Stimulated activated CD8-positive, alpha-beta memory T cell treated with anti-CD3 and anti-CD28 coated beads, Interleukin-7, amount 100 ng/mL, for 48 hours (primary cell): ENCODE data around the gene LRRC3.
"Not testable (repeated sequence)": the region's sequence is repeated elsewhere in the genome, so short reads cannot be mapped to it uniquely, and the experiment has no call there.

Source experiments
- DNase-seq, 2 donors: peaks; one replicate each; pipeline ENCODE4 v3.0.0-alpha.2; 2020; ENCODE audit warnings: low read depth in 1 of 2; ENCODE audit errors: extremely low read depth in 1 of 2

LRRC3 gene, protein sequence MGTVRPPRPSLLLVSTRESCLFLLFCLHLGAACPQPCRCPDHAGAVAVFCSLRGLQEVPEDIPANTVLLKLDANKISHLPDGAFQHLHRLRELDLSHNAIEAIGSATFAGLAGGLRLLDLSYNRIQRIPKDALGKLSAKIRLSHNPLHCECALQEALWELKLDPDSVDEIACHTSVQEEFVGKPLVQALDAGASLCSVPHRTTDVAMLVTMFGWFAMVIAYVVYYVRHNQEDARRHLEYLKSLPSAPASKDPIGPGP

DNA sequence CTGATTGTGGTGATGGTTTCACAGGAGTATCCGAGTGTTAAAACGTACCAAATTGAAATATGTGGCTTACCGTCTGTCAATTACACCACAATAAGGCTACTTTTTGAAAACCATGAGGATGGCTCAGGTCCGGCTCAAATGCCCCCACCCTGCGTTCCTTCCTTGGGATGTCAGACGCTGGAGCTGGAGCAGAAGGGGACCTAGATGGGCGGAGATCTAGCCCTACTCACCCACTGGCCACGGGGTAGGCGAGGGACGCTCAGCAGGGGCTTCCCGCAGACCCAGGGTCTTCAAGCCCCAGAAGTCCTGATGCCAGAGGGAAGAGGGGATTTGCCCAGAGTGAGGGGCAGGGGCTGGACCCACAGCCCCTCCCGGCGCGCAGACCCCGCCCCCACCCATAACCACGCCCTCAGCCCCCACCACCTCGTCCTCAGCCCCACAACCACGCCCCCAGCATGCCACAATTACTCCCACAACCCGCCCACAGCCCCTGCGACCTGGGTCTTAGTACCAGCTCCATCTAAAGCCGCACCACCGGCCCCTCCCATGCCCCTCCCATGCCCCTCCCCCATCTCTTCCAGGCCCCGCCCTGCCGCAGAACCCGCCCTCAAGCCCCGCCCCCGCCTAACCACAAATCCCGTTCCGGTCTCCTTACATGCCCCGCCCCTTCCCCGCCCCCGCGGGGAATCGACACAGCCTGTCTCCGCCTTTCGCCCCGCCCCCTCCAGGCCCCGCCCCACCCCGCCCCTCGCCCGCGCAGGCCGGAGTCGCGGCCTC, at the start of gene LRRC3:
TSS of gene LRRC3 (plus strand) at position 764 of the 777 bp plus-strand sequence. CDS start 1,135 bp downstream, outside the sequence.
- DNase-seq: peak; percentile 41 to 72

DNA sequence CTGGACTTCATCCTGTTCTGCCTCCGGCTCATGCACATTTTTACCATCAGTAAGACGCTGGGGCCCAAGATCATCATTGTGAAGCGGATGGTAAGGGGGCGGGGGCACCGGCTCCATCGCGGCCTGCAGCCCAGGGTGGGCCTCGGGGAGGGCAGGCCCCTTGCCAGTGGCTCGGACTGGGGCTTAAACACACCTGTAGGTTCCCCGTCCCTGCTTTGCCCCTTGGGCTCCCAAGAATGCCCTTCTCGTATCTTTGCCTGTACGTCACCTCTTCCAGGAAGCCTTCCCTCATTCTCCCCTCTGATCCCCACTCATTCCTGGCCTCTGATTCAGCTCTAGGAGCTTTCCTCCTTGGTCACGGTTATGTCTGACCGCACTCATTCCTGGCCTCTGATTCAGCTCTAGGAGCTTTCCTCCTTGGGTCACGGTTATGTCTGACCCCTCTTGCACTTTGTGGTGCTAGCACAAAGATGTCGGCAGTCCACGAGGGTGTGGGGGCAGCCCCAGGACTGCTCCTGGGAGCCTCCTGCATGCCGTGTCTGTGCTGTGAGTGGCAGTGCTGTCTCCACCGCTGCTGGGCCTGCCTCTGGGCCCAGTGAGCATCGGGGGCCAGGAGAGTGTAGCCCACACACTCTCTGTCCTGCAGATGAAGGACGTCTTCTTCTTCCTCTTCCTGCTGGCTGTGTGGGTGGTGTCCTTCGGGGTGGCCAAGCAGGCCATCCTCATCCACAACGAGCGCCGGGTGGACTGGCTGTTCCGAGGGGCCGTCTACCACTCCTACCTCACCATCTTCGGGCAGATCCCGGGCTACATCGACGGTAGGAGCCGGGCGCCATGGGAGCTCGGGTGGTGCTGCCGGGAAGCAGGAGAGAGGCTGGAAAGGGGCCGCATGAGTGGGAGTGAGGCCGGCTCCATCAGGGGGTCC, 49.1 kb upstream of the LRRC3 start:
- DNase-seq: no peak

DNA sequence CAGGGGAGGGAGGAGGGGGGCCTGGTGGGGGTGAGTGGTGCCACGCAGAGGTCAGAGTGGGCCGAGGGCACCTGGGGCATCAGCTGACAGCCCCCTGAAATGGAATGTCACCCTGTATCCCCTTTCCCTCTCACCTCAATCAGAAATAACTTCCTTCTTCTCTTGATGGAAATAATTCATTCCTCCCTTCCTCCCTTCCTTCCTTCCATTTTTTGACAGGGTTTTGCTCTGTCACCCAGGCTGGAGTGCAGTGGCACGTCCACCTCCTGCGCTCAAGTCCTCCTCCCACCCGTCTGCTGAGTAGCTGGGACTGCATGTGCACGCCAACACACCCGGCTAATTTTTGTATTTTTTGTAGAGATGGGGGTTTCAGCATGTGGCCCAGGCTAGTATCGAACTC, 48.4 kb upstream of the LRRC3 start:
- DNase-seq: no peak

DNA sequence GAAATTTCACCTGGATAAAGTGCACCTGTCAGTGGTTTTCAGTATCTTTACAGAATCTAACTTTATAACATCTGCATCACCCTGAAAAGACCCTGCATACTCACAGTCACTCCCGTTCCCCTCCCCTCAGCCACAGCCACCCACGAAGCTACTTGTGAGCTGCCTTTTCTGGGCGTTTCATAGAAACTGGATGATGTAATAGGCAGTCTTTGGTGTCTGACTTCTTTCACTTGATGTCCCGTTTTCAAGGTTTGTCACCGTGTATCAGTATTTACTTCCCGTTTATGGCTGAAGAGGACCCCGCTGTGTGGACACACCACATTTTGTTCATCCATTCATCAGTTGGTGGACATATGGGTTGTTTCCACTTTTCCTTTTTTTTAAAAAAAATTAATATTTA, 47.8 kb upstream of the LRRC3 start:
- peak in 1 of 2 donors; percentile 47 for DNase-seq

DNA sequence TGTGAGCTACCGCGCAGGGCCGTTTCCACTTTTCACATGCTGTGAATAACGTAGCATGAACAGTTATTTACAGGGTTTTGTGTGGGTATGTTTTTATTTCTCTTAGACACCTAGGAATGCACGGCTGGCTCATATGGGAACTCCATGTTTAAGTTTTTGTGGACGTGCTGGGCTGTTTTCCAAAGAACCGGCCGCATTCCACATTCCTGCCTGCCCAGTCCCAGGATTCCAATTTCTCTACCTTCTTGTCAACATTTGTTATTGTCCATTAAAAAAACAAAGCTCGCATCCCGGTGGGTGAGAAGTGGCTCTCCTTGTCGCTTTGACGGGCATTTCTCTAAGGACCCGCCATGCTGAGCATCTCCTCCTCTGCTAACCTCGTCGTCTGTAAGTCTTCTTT, 47.1 kb upstream of the LRRC3 start:
- no peak for DNase-seq

DNA sequence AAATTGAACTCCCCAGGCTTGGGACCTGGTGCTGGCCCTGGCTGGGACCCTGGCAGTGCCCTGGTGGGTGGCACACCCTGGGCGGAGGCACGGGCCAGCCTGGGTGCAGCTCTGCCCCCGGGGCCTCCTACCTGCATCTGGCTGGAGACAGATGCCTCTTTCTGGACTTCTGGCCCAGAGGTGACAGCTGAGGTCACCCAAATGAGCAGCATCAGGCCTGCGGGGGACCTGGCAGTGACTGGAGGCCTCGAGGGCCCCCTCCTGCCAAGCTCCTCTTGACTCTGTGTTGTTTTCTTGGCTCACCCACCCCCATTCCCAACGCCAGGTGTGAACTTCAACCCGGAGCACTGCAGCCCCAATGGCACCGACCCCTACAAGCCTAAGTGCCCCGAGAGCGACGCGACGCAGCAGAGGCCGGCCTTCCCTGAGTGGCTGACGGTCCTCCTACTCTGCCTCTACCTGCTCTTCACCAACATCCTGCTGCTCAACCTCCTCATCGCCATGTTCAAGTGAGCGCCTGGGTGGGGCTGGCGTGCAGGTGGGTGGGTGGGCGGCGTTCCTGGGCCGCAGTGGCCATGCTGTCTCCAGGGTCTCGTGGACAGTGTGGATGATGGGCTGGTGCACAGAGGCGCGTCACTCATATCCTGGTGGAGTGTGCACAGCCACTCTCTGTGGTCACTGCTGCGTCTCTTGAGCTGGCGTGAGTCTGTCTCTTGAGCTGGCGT, 41.6 kb upstream of the LRRC3 start:
- no peak for DNase-seq

DNA sequence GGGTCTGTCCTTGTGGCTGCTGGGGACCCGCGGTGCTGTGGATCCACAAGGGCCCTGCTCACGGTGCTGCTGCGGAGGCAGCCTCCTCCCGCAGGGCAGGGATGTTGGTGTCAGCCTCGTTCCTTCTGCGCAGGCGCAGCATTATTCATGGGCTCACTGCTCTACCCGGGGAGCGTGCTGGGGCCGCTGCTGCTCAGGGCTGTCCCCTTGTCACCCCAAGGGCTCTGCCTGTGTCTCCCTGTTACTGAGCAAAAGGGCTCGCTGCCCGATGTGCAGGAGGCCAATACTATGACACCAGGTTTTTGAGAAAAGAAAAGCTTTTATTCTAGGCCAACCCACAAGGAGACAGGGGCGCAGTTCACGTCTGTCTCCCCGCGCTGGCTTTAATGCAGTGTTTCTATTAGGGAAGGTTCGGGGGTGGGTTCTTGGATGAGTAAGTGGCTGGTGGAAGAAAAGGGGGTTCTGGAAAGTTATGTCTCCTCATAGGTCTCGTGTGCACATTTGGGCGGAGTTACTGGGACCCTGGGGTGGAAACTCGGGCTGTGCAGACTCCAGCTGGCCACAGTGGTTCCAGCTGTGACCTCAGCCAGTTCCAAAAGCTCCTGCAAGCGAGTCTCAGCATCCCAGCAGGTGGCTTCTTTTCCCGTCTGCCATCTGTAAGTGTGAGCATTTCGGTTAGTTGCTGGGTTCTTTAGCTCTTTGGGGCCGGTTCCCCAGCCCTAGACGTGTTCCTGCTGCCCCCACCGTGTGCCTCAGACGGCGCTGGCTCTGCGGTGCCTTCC, 40.8 kb upstream of the LRRC3 start:
- no peak for DNase-seq

DNA sequence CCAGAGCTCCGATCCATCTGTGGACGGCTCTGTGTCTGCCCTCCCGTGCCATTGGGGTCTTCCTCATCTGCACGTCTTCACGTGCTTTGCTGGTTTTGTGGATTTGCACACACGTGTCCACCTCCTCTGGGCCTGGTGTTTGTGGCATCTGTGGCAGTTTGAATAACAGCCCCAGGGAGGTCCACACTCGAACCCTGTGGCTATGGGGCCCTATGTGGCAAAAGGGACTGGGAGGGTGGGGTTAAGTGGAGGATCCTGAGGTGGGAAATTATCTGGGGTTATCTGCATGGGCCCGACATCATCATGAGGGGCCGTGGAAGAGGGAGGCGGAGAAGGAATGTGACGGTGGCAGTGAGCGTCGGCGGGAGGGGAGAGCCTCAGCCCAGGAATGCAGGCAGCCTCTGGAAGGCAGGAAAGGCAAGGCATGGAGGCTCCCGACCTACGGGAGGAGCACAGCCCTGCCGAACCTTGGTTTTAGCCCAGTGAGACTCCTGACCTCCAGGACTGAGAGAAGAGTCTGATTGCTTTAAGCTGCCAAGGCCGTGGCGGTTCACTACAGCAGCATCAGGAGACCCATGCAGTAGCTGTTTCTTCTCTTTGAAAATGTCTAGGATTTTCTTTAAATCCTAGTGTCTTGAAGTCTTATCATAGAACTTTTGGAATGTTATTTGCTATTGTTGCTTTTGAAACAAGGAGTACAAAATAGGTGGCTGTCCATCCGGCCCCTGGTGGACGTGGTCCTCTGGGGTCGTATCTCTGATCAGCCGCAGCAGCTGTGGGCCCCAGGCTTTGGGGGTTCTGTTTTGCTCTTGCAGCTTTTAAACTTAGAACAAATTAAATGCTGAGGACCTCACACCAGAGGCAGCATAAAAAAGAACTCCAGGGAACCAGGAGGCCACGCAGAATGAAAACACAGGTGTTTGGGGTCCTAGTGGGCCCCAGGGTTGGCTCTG, 40.0 kb upstream of the LRRC3 start:
- DNase-seq: no peak

DNA sequence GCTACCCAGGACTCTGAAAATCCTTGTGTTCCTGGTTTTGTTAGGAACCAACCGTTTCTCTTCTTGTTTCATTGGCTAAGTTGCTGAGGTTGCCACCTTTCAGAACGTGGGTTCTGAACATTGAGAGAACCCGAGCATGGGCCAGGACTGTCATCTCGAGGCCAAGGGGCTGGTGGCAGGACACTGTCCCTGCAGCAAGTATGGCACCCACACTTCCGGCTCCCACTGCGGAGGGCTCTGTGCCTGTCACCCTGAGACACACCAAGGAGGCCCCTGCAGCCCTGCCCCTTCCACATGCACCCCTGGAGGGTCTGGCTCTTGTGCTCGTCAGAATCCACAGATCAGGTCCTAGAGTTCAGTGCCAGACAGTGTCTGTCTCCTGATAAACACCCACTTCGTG, 39.1 kb upstream of the LRRC3 start:
- no peak for DNase-seq

DNA sequence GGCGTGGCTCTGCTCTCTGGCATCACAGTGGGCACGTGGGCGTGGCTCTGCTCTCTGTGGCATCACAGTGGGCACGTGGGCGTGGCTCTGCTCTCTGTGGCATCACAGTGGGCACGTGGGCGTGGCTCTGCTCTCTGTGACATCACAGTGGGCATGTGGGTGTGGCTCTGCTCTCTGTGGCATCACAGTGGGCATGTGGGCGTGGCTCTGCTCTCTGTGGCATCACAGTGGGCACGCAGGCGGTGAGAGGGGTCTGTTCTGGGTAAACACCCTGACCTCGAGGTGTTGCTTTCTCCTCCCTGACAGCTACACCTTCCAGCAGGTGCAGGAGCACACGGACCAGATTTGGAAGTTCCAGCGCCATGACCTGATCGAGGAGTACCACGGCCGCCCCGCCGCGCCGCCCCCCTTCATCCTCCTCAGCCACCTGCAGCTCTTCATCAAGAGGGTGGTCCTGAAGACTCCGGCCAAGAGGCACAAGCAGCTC, 37.6 kb upstream of the LRRC3 start:
- DNase-seq: not testable (repeated sequence)

DNA sequence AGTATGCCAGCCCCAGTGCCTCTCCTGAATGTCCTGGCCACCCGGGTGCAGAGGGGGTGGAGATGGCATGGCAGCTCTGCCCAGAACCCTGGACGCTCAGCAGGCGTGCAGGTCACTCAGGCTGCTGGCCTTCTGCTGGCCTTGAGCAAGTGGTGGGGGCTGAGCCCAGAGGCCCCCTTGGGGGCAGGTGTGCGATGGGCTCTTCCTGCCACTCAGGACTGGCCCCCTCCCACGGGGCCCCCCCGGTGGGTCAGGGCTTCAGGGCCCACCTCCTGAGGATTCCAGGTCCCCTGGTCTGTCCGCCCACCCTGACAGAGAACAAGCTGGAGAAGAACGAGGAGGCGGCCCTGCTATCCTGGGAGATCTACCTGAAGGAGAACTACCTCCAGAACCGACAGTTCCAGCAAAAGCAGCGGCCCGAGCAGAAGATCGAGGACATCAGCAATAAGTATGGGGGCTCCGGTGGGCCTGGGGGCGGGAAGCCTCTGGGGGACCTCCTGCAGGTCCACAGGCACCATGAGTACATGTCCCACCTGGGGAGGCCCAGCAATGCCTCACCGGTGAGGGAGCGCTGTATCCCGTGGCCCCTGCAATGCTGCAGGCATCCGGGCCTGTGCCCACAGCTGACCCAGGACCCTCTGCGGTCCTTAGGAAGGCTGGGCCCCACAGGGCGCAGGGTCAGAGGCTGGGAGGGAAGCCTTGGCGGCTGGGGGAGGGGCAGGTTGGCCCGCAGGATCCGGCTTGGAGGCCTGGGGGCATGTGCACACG, 37.0 kb upstream of the LRRC3 start:
- no peak for DNase-seq

DNA sequence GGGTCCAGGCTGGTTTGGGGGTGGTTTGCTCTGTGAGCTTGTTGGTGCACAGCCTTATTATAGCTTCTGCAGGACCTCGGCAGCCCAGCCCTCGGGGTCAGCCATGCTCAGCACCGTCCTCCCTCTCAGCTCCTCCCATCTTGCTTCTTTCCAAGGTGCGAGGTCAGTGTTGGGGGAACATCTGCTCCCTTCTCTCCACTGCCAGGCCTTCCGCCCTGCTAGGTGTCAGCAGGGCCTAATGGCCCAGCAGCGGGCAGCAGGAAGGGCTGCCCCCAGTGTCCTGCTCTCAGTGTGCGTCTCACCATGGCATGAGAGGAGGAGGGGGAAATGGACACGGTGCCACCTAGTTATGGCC, 36.5 kb upstream of the LRRC3 start:
- DNase-seq: no peak

DNA sequence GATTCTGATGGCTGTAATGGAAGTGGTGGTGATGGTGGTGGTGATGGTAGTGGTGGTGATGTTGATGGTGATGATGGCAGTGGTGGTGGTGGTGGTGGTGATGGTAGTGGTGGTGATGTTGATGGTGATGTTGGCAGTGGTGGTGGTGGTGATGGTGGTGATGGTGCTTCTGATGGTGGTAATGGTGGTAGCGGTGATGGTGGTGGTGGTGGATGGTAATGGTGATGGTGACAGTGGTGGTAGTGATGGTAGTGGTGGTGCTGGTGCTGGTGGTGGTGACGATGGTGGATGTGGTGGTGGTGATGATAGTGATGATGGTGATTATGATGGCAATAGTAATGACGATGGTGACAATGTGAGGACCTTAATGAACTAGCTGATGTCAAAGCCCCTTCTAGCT, 35.6 kb upstream of the LRRC3 start:
- DNase-seq: no peak

DNA sequence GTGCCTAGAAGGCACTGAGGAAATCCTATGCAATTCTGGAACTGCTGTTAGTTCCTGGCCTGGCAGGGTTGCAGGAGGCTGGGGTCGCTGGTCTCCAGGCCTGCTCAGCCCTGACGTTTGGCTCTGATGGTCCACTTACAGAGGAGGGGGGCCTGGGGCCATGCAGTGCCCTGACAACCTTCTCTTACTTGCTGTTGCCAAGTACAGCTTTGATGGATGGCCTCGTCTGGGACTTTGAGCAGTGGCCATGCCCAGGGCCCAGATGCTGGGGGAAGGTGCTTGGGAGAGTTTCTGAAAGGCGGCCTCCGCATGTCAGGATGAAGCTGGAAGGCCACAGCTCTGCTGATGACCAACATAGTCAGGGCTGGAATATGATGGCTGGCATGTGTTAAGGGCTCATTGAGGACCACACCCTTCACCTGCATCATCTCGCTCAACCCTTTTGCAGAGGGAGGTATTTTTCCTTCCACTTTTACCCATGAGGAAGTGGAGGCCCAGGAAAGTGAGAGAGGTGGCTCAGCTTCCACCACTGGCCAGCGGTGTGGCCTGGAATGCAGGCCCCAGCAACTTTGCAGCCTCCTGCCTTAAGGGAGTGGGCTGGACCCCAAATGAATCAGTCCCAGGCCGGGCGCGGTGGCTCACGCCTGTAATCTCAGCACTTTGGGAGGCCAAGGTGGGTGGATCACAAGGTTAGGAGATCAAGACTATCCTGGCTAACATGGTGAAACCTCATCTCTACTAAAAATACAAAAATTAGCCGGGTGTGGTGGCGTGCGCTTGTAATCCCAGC, 34.7 kb upstream of the LRRC3 start:
- DNase-seq: no peak

DNA sequence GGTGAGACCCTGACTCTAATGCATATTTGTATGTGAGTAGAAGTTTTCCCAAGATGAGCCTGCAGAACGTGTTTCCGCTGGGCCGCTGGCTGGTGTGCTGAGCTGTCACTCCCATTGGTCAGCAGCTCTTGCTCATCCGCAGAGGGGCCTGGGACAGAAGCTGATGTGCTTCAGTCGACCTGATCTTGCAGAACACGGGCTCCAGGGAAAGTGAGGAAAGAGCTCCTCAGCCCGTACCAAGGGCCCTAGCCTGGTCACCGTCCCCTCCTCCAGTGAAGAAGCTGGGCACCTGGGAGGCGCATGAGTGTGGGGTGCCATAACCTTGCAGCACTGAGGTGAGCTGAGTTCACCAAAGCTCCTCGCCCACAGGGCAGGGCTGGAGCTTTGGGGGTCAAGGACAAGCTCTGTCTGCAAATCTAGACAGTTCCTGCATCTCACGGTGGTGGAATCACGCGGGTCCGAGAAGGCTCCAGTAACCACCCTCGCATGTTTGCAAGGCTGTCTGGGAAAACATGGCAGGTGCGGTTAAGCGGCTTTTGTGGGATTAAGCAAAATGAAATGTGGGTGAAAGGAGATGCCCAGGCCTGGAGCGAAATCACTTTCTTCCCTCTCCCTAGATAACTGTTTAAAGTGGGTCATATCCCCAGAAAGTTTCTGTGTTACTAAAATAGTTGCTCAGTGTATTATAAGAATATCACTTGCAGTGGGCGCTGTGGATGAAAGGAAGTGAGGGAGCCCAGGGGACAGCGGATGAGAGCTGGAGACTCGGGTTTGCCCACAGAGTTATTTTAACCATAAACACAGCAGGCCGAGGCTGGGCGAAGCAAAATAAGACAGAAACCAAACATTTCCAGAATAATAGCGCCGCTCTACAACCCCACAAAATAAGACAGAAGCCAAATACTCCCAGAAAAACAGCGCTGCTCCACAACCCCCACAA, 33.1 kb upstream of the LRRC3 start:
- DNase-seq: no peak

DNA sequence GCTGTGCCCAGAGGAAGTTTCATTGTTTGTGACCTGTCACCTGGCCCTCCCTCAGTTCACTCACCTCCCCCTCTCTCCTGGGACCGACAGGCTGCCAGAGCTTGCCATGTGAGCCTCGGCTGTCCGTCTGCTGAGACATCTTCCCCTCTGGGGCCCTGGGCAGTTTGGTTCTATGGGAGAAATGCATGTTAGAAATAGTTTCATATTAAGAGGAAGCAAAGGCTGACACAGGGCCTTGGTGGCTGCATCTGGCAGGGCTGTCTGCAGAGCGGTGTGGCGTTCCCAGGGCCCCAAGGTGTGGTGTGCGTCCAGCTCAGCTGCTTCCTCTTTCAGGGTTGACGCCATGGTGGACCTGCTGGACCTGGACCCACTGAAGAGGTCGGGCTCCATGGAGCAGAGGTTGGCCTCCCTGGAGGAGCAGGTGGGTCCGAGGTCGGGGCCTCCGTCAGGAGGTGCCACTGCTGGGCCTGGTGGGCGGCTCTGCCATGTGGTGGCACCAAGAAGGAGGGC, 31.9 kb upstream of the LRRC3 start:
- DNase-seq: no peak
